RPMI7951 (cell line): ENCODE measurements around the gene AOC3. TPM values are rescaled to one million over a fixed set of nuclear protein-coding genes. Genes with fewer than 3 reads are reported as not detected.

ENCODE experiments used
- DNase-seq: peaks from one replicate; pipeline ENCODE4 v3.0.0-alpha.2; 2012; ENCODE audit warnings: low read depth
- total RNA-seq: library from RNA; depleted of rRNA; stranded (reverse); fragments of >200 nt; shearing (Covaris generic); gene quantifications from 2 replicates; pipeline ENCODE4 v1.2.3, GENCODE V29; 2014; rRNA removed

Gene AOC3
- total RNA-seq: 0.10 TPM in 1 of 2 replicates, not detected in the other

GRCh38 chr17:42850954-42851353 lies at the start of gene AOC3:
AOC3 (plus strand) TSS chr17:42851199; CDS start chr17:42851344, 145 bp downstream.
- no peak for DNase-seq

GRCh38 chr17:42803074-42803883 lies 47.7 kb upstream of the AOC3 start:
- no peak for DNase-seq

GRCh38 chr17:42804918-42805367 lies 46.1 kb upstream of the AOC3 start:
- no peak for DNase-seq

GRCh38 chr17:42806249-42806648 lies 44.8 kb upstream of the AOC3 start:
- DNase-seq: no peak

GRCh38 chr17:42809250-42809649 lies 41.7 kb upstream of the AOC3 start:
- DNase-seq: peak; percentile 50

GRCh38 chr17:42814633-42815399 lies 36.2 kb upstream of the AOC3 start:
- peak; percentile 87 for DNase-seq

GRCh38 chr17:42817866-42818265 lies 33.1 kb upstream of the AOC3 start:
- no peak for DNase-seq

GRCh38 chr17:42818379-42818778 lies 32.6 kb upstream of the AOC3 start:
- DNase-seq: no peak

GRCh38 chr17:42819939-42820535 lies 31.0 kb upstream of the AOC3 start:
- peak; percentile 46 for DNase-seq

- no peak for DNase-seq
Observed at GRCh38 chr17:42821176-42821575, 29.8 kb upstream of the AOC3 start.

- DNase-seq: no peak
Observed at GRCh38 chr17:42827472-42827871, 23.5 kb upstream of the AOC3 start.

GRCh38 chr17:42830971-42831370 lies 20.0 kb upstream of the AOC3 start:
- DNase-seq: no peak

GRCh38 chr17:42832213-42832933 lies 18.6 kb upstream of the AOC3 start:
- no peak for DNase-seq

- peak; percentile 84 for DNase-seq
Observed at GRCh38 chr17:42832934-42833766, 17.8 kb upstream of the AOC3 start, which contains the start of gene PSME3. PSME3 (plus strand) TSS chr17:42833397; CDS start chr17:42833632, 235 bp downstream.

- no peak for DNase-seq
Observed at GRCh38 chr17:42833767-42834422, 17.1 kb upstream of the AOC3 start.

- DNase-seq: no peak
Observed at GRCh38 chr17:42835732-42836131, 15.3 kb upstream of the AOC3 start.

GRCh38 chr17:42841975-42842685 lies 8.9 kb upstream of the AOC3 start:
- no peak for DNase-seq

GRCh38 chr17:42843358-42843934 lies 7.6 kb upstream of the AOC3 start:
- peak; percentile 53 for DNase-seq

GRCh38 chr17:42844271-42844670 lies 6.7 kb upstream of the AOC3 start, which contains the start of gene AOC2:
AOC2 (plus strand) TSS chr17:42844580; CDS start chr17:42844627, 47 bp downstream.
- DNase-seq: no peak
